H9 (cell line): ENCODE data around the gene FXYD7. TPM values are rescaled to one million over a fixed set of nuclear protein-coding genes. Genes with fewer than 3 reads are reported as not detected.

ENCODE experiments used
- DNase-seq: peaks from one replicate; pipeline ENCODE4 v3.0.0-alpha.2; 2017
- H2AFZ ChIP-seq: one replicate; pipeline ENCODE4 v1.6.1; 2013; ENCODE audit warnings: mild to moderate bottlenecking, low read length, control low read depth, moderate library complexity
- H2AK5ac ChIP-seq: 2 replicates; pipeline ENCODE4 v1.6.1; 2013; ENCODE audit warnings: low read length, control low read depth, mixed read lengths; ENCODE audit not compliant: insufficient read length
- H2BK120ac ChIP-seq: one replicate; pipeline ENCODE4 v1.6.1; 2013; ENCODE audit warnings: low read depth, mild to moderate bottlenecking, low read length, control low read depth, inconsistent platforms; ENCODE audit not compliant: poor library complexity, severe bottlenecking
- H2BK12ac ChIP-seq: 2 replicates; pipeline ENCODE4 v1.6.1; 2013; ENCODE audit warnings: low read length, control low read depth, mixed read lengths, low read depth; ENCODE audit not compliant: insufficient read length
- H2BK15ac ChIP-seq: 2 replicates; pipeline ENCODE4 v1.6.1; 2013; ENCODE audit warnings: low read depth, low read length, control low read depth
- H2BK20ac ChIP-seq: one replicate; pipeline ENCODE4 v1.6.1; 2013; ENCODE audit warnings: low read depth, mild to moderate bottlenecking, low read length, control low read depth, inconsistent platforms; ENCODE audit not compliant: poor library complexity, severe bottlenecking
- H2BK5ac ChIP-seq: 2 replicates; pipeline ENCODE4 v1.6.1; 2013; ENCODE audit warnings: low read length, control low read depth, mixed read lengths; ENCODE audit not compliant: insufficient read length
- H3K14ac ChIP-seq: 2 replicates; pipeline ENCODE4 v1.6.1; 2013; ENCODE audit warnings: low read length, control low read depth; ENCODE audit not compliant: insufficient read depth
- H3K18ac ChIP-seq: 2 replicates; pipeline ENCODE4 v1.6.1; 2013; ENCODE audit warnings: low read depth, mild to moderate bottlenecking, mixed read lengths, low read length, control low read depth; ENCODE audit not compliant: insufficient read length
- H3K23ac ChIP-seq: 2 replicates; pipeline ENCODE4 v1.6.1; 2013; ENCODE audit warnings: low read length, control low read depth, mixed read lengths, low read depth; ENCODE audit not compliant: insufficient read length
- H3K23me2 ChIP-seq: 2 replicates; pipeline ENCODE4 v1.6.1; 2013; ENCODE audit warnings: low read depth, mild to moderate bottlenecking, mixed read lengths, low read length, control low read depth; ENCODE audit not compliant: insufficient read length, poor library complexity, severe bottlenecking
- H3K27ac ChIP-seq: 2 replicates; pipeline ENCODE4 v1.5.1; 2013; ENCODE audit warnings: low read length, control low read depth, mixed read lengths, low read depth; ENCODE audit not compliant: insufficient read length
- H3K27me3 ChIP-seq: 2 replicates; pipeline ENCODE4 v1.6.1; 2013; ENCODE audit warnings: low read length, control low read depth, inconsistent platforms; ENCODE audit not compliant: insufficient read depth
- H3K4ac ChIP-seq: 2 replicates; pipeline ENCODE4 v1.6.1; 2013; ENCODE audit warnings: low read depth, mild to moderate bottlenecking, control low read depth, inconsistent platforms, low read length, moderate library complexity
- H3K4me1 ChIP-seq: 2 replicates; pipeline ENCODE4 v1.6.1; 2013; ENCODE audit warnings: low read length, control low read depth, inconsistent platforms; ENCODE audit not compliant: insufficient read depth
- H3K4me2 ChIP-seq: 2 replicates; pipeline ENCODE4 v1.6.1; 2013; ENCODE audit warnings: low read length, control low read depth, mixed read lengths; ENCODE audit not compliant: insufficient read length, insufficient read depth
- H3K56ac ChIP-seq: 2 replicates; pipeline ENCODE4 v1.6.1; 2013; ENCODE audit warnings: low read depth, mild to moderate bottlenecking, mixed read lengths, low read length, control low read depth; ENCODE audit not compliant: insufficient read length
- H3K79me1 ChIP-seq: 2 replicates; pipeline ENCODE4 v1.6.1; 2013; ENCODE audit warnings: low read depth, mild to moderate bottlenecking, moderate library complexity, low read length, control low read depth, inconsistent platforms; ENCODE audit not compliant: insufficient read depth, poor library complexity, severe bottlenecking
- H3K79me2 ChIP-seq: 2 replicates; pipeline ENCODE4 v1.6.1; 2013; ENCODE audit warnings: low read length, control low read depth, inconsistent platforms; ENCODE audit not compliant: insufficient read depth
- H3K9ac ChIP-seq: 2 replicates; pipeline ENCODE4 v1.6.1; 2013; ENCODE audit warnings: low read length, control low read depth, mixed read lengths; ENCODE audit not compliant: insufficient read length; ENCODE audit errors: extremely low read depth
- H3K9me3 ChIP-seq: one replicate; pipeline ENCODE4 v1.6.1; 2013; ENCODE audit warnings: low read depth, low read length, inconsistent platforms; ENCODE audit not compliant: control insufficient read depth
- H3T11ph ChIP-seq: one replicate; pipeline ENCODE4 v1.6.1; 2013; ENCODE audit warnings: mild to moderate bottlenecking, low read length, control low read depth, inconsistent platforms
- H4K20me1 ChIP-seq: one replicate; pipeline ENCODE4 v1.6.1; 2013; ENCODE audit not compliant: control insufficient read depth, insufficient read length, insufficient read depth
- H4K5ac ChIP-seq: 2 replicates; pipeline ENCODE4 v1.6.1; 2013; ENCODE audit warnings: low read depth, mild to moderate bottlenecking, mixed read lengths, low read length, control low read depth; ENCODE audit not compliant: insufficient read length
- H4K8ac ChIP-seq: replicated peaks from 2 replicates; pipeline ENCODE4 v1.6.1; 2013; ENCODE audit warnings: low read length, control low read depth, mixed read lengths, low read depth; ENCODE audit not compliant: insufficient read length
- H4K91ac ChIP-seq: 2 replicates; pipeline ENCODE4 v1.6.1; 2013; ENCODE audit warnings: low read depth, mild to moderate bottlenecking, moderate library complexity, mixed read lengths, low read length, control low read depth; ENCODE audit not compliant: insufficient read length
- H3K27ac Mint-ChIP-seq, 3 experiments: 2 replicates in 2 of 3; 3 replicates in 1 of 3; pipeline ENCODE4 v1.8.0; 2020 to 2021; ENCODE audit warnings: mixed read lengths in 3 of 3, mild to moderate bottlenecking in 1 of 3, moderate library complexity in 1 of 3
- H3K27me3 Mint-ChIP-seq: 2 replicates; pipeline ENCODE4 v1.8.0; 2021; ENCODE audit warnings: low read depth, mild to moderate bottlenecking, moderate library complexity, mixed read lengths
- H3K36me3 Mint-ChIP-seq, 3 experiments: 2 replicates in 2 of 3; 3 replicates in 1 of 3; pipeline ENCODE4 v1.8.0; 2020 to 2021; ENCODE audit warnings: low read depth in 3 of 3, mixed read lengths in 3 of 3; ENCODE audit not compliant: insufficient read depth in 1 of 3
- H3K4me1 Mint-ChIP-seq, 2 experiments: 2 replicates each; pipeline ENCODE4 v1.8.0; 2020; ENCODE audit warnings: mixed read lengths in 2 of 2
- H3K4me3 Mint-ChIP-seq, 2 experiments: 2 replicates in 1 of 2; 3 replicates in 1 of 2; pipeline ENCODE4 v1.8.0; 2020 to 2021; ENCODE audit warnings: mild to moderate bottlenecking in 2 of 2, mixed read lengths in 2 of 2, moderate library complexity in 1 of 2
- H3K9me3 Mint-ChIP-seq, 2 experiments: 2 replicates in 1 of 2; 3 replicates in 1 of 2; pipeline ENCODE4 v1.8.0; 2020; ENCODE audit warnings: mild to moderate bottlenecking in 2 of 2, mixed read lengths in 2 of 2, moderate library complexity in 1 of 2
- WGBS: extraction: QIAGEN DNeasy Blood & Tissue Kit; methylation state at CpG from one replicate; pipeline ENCODE4 v1.1.7; 2013; ENCODE audit warnings: missing lambda C conversion rate, low lambda C conversion rate, mixed read lengths; ENCODE audit not compliant: insufficient read length; ENCODE audit errors: extremely low coverage; 5-methylcytosine and 5-hydroxymethylcytosine counted together
- total RNA-seq: library from RNA; stranded (reverse); gene quantifications from 2 replicates; pipeline ENCODE4 v1.2.1, GENCODE V29; 2021
- TF ChIP-seq, protein P1 (sequence below): fragments of 200-600 bp; sonication (generic); conservative IDR thresholded peaks from 3 replicates; pipeline ENCODE4 v1.8.0; 2021; ENCODE audit warnings: antibody characterized with exemption, mild to moderate bottlenecking

FXYD7 gene
- total RNA-seq, 1 experiment from 2014 or later: 9.0 TPM

DNA sequence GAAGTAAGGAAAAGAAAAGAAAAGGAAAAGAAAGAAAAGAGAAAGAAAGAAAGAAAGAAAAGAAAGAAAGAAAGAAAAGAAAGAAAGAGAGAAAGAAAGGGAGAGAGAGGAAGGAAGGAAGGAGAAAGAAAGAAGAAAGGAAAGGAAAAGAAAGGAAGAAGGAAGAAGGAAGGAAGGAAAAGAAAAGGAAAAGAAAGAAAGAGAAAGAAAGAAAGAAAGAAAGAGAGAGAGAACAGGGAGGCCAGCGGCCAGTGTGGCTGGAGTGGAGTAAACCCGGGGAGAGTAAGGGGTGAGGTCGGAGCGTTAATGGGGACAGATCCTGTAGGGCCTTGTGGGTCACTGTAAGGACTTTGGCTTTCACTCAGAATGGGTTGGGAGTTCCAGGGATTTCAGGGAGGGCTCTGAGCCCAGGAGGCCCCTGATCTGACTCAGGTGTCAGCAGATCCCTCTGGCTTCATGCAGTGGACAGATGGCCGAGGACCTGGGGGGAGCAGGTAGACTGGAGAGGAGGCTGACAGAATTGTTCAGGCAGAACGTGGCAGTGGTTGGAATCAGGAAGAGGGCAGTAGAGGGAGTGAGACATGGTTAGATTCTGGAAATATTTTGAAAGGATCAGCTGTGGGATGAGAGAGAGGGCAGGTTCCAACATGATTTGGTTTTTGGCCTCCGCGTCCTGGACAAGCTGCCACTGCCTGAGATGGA is 47.2 kb upstream of the FXYD7 start:
- Mint-ChIP-seq H3K4me1 (peaks cover 15 to 18% of the 10 kb centered on the region in 2 experiments), H3K4me3 (no peak overlapping the region), H3K27ac (peak overlapping the region; percentile 5 to 78 (median 11); a peak in 3 of 7 replicates), H3K36me3 (no peaks in the 10 kb centered on the region), H3K27me3 (peaks cover 3% of the 10 kb centered on the region), H3K9me3 (no peaks in the 10 kb centered on the region)
- H3T11ph ChIP-seq: no peak overlapping the region
- no peak overlapping the region for H3K56ac ChIP-seq
- H2BK12ac ChIP-seq: no peak overlapping the region
- no peak overlapping the region for H2AK5ac ChIP-seq
- H3K4me1 ChIP-seq: no peaks in the 10 kb centered on the region
- H3K4ac ChIP-seq: no peak overlapping the region
- H2BK5ac ChIP-seq: no peak overlapping the region
- no peak overlapping the region for H2AFZ ChIP-seq
- no peak overlapping the region for H3K18ac ChIP-seq
- no peak overlapping the region for H3K14ac ChIP-seq
- H4K91ac ChIP-seq: no peak overlapping the region
- no peak for DNase-seq
- no peaks in the 10 kb centered on the region for H3K23me2 ChIP-seq
- no peak overlapping the region for H3K9ac ChIP-seq
- no peak overlapping the region for H2BK20ac ChIP-seq
- no peak overlapping the region for H3K27ac ChIP-seq
- H3K4me2 ChIP-seq: no peak overlapping the region
- no peaks in the 10 kb centered on the region for H3K79me2 ChIP-seq
- no peak overlapping the region for H2BK15ac ChIP-seq
- H4K20me1 ChIP-seq: no peaks in the 10 kb centered on the region
- WGBS: no CpG with 5 or more reads among the region's 8 CpGs
- H3K23ac ChIP-seq: no peak overlapping the region
- H3K79me1 ChIP-seq: no peaks in the 10 kb centered on the region
- H4K5ac ChIP-seq: no peak overlapping the region
- TF ChIP-seq, protein P1, sequence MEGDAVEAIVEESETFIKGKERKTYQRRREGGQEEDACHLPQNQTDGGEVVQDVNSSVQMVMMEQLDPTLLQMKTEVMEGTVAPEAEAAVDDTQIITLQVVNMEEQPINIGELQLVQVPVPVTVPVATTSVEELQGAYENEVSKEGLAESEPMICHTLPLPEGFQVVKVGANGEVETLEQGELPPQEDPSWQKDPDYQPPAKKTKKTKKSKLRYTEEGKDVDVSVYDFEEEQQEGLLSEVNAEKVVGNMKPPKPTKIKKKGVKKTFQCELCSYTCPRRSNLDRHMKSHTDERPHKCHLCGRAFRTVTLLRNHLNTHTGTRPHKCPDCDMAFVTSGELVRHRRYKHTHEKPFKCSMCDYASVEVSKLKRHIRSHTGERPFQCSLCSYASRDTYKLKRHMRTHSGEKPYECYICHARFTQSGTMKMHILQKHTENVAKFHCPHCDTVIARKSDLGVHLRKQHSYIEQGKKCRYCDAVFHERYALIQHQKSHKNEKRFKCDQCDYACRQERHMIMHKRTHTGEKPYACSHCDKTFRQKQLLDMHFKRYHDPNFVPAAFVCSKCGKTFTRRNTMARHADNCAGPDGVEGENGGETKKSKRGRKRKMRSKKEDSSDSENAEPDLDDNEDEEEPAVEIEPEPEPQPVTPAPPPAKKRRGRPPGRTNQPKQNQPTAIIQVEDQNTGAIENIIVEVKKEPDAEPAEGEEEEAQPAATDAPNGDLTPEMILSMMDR: no peak
- no peak overlapping the region for H2BK120ac ChIP-seq
- H3K9me3 ChIP-seq: no peaks in the 10 kb centered on the region
- no peak overlapping the region for H4K8ac ChIP-seq
- no peaks in the 10 kb centered on the region for H3K27me3 ChIP-seq
